HUES6 (cell line): ENCODE data around the gene ACSM2A.
"Not testable (repeated sequence)": the region's sequence is repeated elsewhere in the genome, so short reads cannot be mapped to it uniquely, and the experiment has no call there.

Source experiments
- H3K27ac ChIP-seq: 2 replicates; pipeline ENCODE4 v1.7.0; 2013; ENCODE audit warnings: low read depth, mild to moderate bottlenecking, low read length, inconsistent platforms
- H3K27me3 ChIP-seq: 2 replicates; pipeline ENCODE4 v1.6.1; 2013; ENCODE audit warnings: low read length; ENCODE audit not compliant: control insufficient read depth, insufficient read depth
- H3K36me3 ChIP-seq: 2 replicates; pipeline ENCODE4 v1.6.1; 2013; ENCODE audit warnings: low read length; ENCODE audit not compliant: control insufficient read depth, insufficient read depth
- H3K4me1 ChIP-seq: 2 replicates; pipeline ENCODE4 v1.6.1; 2013; ENCODE audit warnings: low read length; ENCODE audit not compliant: control insufficient read depth, insufficient read depth
- H3K4me3 ChIP-seq: 2 replicates; pipeline ENCODE4 v1.5.1; 2013; ENCODE audit warnings: low read depth, low read length
- H3K9ac ChIP-seq: one replicate; pipeline ENCODE4 v1.6.1; 2013; ENCODE audit warnings: mild to moderate bottlenecking, low read length
- H3K9me3 ChIP-seq: 2 replicates; pipeline ENCODE4 v1.6.1; 2013; ENCODE audit warnings: low read depth, low read length; ENCODE audit not compliant: control insufficient read depth, insufficient read depth

Gene ACSM2A

GRCh38 chr16:20451364-20451763, at the start of gene ACSM2A:
Gene ACSM2A, plus strand, starts transcription at chr16:20451521. Its CDS starts 8,594 bp downstream, at chr16:20460115.
- not testable (repeated sequence) for H3K4me3 ChIP-seq, H3K9me3 ChIP-seq, H3K4me1 ChIP-seq, H3K27me3 ChIP-seq, H3K9ac ChIP-seq, H3K27ac ChIP-seq, H3K36me3 ChIP-seq

GRCh38 chr16:20402651-20403050, 48.7 kb upstream of the ACSM2A start:
- Histone ChIP-seq H3K36me3 (no peaks in the 10 kb centered on the region), H3K4me1 (no peaks in the 10 kb centered on the region), H3K27ac (no peak overlapping the region), H3K9me3 (no peaks in the 10 kb centered on the region), H3K9ac (no peak overlapping the region), H3K27me3 (no peaks in the 10 kb centered on the region), H3K4me3 (no peak overlapping the region)

DNA sequence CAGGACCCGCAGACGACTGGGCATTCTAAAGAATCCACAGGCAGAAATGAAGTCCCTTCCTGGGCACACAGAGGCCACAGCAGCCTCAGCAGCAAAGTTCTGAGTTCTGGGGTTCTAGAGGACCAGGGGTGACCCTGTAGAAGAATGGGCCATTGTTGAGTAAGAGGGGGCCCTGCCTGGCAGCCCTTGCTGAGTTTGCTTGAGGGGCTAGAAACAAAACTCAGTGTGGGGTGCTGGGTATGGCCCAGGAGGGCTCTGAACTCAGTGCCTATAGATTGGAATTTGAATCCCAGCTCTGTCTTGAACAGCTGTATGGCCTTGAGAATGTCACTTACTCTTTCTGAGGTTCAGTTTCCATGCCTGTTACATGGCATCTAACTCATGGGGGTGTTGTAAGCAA, 46.7 kb upstream of the ACSM2A start, which contains the start of gene PDILT:
TSS of gene PDILT (minus strand) at position 101 of the 400 bp plus-strand sequence. CDS start 5,437 bp downstream, outside the sequence.
- no peaks in the 10 kb centered on the region for H3K27me3 ChIP-seq
- no peaks in the 10 kb centered on the region for H3K36me3 ChIP-seq
- H3K9ac ChIP-seq, result no peak within 1 kb of the TSS
- no peak within 1 kb of the TSS for H3K4me3 ChIP-seq
- H3K9me3 ChIP-seq, result no peaks in the 10 kb centered on the region
- H3K27ac ChIP-seq, result no peak within 1 kb of the TSS
- peaks cover 4% of the 10 kb centered on the region; the same call in 1 of the 2 replicates for H3K4me1 ChIP-seq

GRCh38 chr16:20409398-20410120, 41.8 kb upstream of the ACSM2A start, which contains the start of gene ACSM5:
Gene ACSM5, plus strand, starts transcription at chr16:20409534. Its CDS starts 1,951 bp downstream, at chr16:20411485.
- H3K36me3 ChIP-seq, result no peaks in the 10 kb centered on the region
- H3K4me3 ChIP-seq, result no peak within 1 kb of the TSS
- peaks cover 4% of the 10 kb centered on the region; the same call in 1 of the 2 replicates for H3K4me1 ChIP-seq
- 0 out of 2 replicates have a peak, but pooled peaks cover 3% of the 10 kb centered on the region for H3K9me3 ChIP-seq
- H3K27ac ChIP-seq, result 0 out of 2 replicates have a peak within 1 kb of the TSS, but pooled peaks have one; percentile 6
- no peaks in the 10 kb centered on the region for H3K27me3 ChIP-seq
- no peak within 1 kb of the TSS for H3K9ac ChIP-seq

- H3K4me3 ChIP-seq, result no peak overlapping the region
- 0 out of 2 replicates have a peak, but pooled peaks cover 3% of the 10 kb centered on the region for H3K9me3 ChIP-seq
- no peak overlapping the region for H3K27ac ChIP-seq
- H3K36me3 ChIP-seq, result no peaks in the 10 kb centered on the region
- H3K27me3 ChIP-seq, result no peaks in the 10 kb centered on the region
- H3K9ac ChIP-seq, result no peak overlapping the region
- peaks cover 4% of the 10 kb centered on the region; the same call in 1 of the 2 replicates for H3K4me1 ChIP-seq
Measured at GRCh38 chr16:20410121-20410723, 41.1 kb upstream of the ACSM2A start.

GRCh38 chr16:20411055-20411454, 40.3 kb upstream of the ACSM2A start:
- 0 out of 2 replicates have a peak, but pooled peaks cover 3% of the 10 kb centered on the region for H3K9me3 ChIP-seq
- H3K4me3 ChIP-seq, result no peak overlapping the region
- no peak overlapping the region for H3K27ac ChIP-seq
- no peak overlapping the region for H3K9ac ChIP-seq
- peaks cover 4% of the 10 kb centered on the region; the same call in 1 of the 2 replicates for H3K4me1 ChIP-seq
- H3K36me3 ChIP-seq, result no peaks in the 10 kb centered on the region
- H3K27me3 ChIP-seq, result no peaks in the 10 kb centered on the region

DNA sequence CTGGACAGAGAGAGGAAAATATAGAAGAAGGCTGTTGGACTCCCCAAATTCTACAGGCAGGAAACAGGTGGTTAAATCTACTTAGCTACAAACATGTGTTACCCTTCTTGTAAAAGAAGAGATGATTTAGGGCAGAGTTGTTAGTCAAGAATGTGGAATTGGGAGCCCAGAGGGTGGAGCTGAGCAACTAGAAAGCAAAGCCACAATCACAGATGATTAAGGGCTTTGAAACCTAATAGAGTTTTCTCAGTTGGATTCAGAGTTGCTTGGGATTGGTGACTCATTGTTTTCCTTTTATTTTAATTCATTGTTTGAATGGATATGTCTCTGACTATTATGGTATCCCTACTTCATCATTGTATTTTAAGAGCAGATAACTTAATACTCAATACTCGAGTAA, 35.8 kb upstream of the ACSM2A start:
- no peak overlapping the region for H3K27ac ChIP-seq
- no peak overlapping the region for H3K9ac ChIP-seq
- no peaks in the 10 kb centered on the region for H3K36me3 ChIP-seq
- no peaks in the 10 kb centered on the region for H3K27me3 ChIP-seq
- H3K4me1 ChIP-seq, result no peaks in the 10 kb centered on the region
- 0 out of 2 replicates have a peak, but pooled peaks cover 3% of the 10 kb centered on the region for H3K9me3 ChIP-seq
- H3K4me3 ChIP-seq, result no peak overlapping the region

GRCh38 chr16:20419093-20419492, 32.2 kb upstream of the ACSM2A start:
- H3K27me3 ChIP-seq, H3K27ac ChIP-seq, H3K9me3 ChIP-seq, H3K4me3 ChIP-seq, H3K36me3 ChIP-seq, H3K9ac ChIP-seq, H3K4me1 ChIP-seq: not testable (repeated sequence)

DNA sequence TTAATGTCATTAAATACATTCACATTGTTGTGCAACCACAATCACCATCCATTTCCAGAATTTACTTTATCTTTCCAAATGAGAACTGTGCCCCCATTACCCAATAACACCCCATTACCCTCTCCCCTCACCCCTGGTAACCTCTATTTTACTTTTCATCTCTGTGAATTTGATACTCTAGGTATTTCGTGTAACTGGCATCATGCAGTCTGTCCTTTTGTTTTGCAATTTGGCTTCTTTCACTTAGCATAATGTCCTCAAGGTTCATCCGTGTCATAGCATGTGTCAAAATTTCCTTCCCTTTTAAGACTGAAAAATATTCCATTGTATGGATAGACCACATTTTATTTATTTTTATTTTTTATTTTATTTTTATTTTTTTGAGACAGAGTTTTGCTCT, 29.6 kb upstream of the ACSM2A start:
- H3K9ac ChIP-seq, H3K36me3 ChIP-seq, H3K9me3 ChIP-seq, H3K4me3 ChIP-seq, H3K4me1 ChIP-seq, H3K27ac ChIP-seq, H3K27me3 ChIP-seq: not testable (repeated sequence)

DNA sequence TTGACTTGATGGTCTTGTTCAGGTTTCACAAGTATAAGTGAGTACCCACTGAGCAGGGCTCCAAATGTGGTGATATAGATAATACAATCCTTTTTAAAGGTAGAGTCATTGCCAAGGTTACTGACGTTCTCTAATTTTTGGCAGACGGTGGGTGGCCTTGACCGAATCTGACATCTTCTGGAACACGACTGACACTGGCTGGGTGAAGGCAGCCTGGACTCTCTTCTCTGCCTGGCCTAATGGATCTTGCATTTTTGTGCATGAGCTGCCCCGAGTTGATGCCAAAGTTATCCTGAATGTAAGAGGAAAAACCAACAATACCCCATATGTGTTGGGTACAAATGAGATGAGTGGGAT, 27.6 kb upstream of the ACSM2A start:
- not testable (repeated sequence) for H3K27ac ChIP-seq, H3K9ac ChIP-seq, H3K4me1 ChIP-seq, H3K9me3 ChIP-seq, H3K4me3 ChIP-seq, H3K27me3 ChIP-seq, H3K36me3 ChIP-seq

- Histone ChIP-seq H3K36me3 (no peaks in the 10 kb centered on the region), H3K9ac (no peak overlapping the region), H3K4me3 (no peak overlapping the region), H3K27me3 (no peaks in the 10 kb centered on the region), H3K4me1 (no peaks in the 10 kb centered on the region), H3K27ac (no peak overlapping the region), H3K9me3 (no peaks in the 10 kb centered on the region)
Measured at GRCh38 chr16:20424129-20424866, 27.0 kb upstream of the ACSM2A start.
